Activated CD4-positive, alpha-beta T cell treated with anti-CD3 and anti-CD28 coated beads, Interleukin-2, amount 50 U/mL, for 16 hours (primary cell): ENCODE data around the gene COL23A1.

Source experiments
- DNase-seq: peaks from one replicate; pipeline ENCODE4 v3.0.0-alpha.2; 2020

Gene COL23A1

DNA sequence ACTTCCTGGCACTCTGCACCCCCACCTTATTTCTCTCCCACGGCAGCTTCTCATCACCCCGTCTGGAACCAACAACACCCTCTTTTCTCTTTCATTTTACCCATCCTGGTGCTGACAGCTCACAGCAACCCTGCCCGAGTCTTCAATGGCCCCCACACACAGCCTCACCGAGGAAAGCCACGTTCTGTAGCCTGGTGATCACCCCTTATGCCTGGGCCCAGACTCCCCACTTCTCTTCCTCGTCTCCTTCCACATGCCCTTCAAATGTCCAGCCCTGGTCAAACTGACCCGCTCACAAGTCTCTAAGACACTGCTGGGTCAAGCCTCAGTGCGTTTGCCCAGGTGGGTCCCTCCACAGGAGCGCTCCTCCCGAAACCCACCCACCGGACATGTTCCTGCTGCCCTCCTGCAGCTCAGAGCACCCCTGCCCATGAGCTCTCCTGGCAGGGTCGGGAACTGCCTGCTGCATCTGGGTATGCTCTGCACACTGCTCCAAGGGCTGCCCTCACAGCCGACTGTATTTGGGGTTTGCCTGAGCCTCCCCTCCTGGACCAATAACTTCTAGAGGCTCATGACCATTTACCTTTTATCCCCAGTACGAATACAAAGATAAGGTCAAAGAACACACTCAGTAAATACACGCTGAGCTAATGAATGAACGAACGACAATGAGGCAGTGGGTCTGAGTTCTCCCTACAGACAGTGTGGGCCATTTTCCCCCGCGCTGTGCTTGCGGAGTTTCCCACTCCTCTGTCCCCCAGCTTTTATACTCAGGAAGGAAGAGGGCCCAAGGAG lies 202.9 kb downstream of the COL23A1 start:
- no peak for DNase-seq

DNA sequence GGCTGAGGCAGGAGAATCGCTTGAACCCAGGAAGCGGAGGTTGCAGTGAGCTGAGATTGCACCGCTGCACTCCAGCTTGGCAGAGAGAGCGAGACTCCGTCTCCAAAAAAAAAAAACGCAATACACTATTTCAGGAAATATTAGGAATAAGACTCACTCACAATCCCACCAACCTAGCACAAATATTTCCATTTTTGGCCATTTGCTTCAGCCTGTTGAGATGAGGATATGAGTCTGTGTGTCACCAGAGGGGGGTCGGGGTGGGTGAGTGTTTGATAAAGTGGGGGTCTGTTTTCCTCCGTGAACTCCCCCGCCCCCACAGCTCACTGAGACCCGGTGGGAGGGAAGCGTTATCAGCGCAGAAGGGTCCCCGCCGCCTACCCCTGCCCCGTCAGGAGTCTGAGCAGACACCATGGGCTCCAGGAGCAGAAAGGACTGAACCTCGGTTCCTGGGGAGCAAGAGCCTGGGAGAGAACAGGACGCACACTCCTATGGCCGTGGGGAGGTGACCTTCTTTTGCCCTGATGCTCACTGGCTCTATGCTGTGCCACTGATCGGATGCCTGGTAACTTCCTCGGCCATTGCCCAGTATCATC lies 203.8 kb downstream of the COL23A1 start:
- no peak for DNase-seq

DNA sequence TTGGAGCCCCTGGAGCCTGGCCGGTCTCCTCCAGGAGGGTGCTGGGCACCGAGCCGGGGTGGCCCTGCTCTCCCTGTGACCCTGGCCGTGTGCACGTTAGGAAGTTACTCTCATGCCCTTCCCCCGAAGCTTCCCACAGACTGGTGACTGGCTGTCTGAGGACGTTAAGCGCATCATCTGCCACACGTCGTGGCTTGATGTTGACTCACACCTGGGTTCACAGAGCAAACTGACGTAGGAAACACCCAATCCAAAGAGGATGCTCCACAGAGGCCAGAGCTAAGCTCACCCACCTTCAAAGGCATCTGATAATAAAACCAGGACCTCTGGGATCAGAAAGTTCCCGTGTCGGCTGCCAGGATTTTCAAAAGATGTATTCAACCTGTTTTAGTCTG lies 204.7 kb downstream of the COL23A1 start:
- DNase-seq = no peak

DNA sequence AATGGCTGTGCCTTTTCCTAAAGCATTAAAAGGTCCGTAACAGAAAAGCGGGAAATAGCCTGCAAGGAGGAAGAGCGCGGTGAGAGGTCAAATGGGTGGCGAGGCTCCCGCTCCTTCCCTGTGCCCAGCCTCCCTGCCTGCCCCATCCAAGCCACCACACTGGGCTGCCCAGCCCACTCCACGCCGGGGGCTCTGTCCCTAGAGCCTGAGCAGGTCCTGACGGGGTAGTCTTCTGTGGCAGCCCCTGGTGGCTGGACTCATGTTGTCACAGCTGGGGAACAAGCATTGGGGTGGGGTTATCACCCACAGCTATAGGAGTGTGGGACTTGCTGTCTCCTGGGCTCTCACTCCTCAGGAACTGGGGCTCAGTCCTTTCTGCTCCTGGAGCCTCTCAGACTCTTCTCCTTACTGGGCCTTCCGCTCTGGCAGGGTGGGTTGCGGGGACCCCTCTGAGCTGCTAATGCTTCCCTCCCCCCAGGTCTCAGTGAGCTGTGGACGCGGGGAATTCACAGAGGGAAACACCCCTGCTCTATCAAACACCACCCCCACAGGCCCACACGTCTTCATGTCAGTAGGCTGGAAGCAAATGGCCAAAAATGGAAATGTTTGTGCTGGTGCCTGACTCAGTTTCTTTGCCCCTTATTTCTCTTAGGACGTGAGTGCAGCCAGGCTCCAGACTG lies 205.2 kb downstream of the COL23A1 start:
- DNase-seq = no peak

DNA sequence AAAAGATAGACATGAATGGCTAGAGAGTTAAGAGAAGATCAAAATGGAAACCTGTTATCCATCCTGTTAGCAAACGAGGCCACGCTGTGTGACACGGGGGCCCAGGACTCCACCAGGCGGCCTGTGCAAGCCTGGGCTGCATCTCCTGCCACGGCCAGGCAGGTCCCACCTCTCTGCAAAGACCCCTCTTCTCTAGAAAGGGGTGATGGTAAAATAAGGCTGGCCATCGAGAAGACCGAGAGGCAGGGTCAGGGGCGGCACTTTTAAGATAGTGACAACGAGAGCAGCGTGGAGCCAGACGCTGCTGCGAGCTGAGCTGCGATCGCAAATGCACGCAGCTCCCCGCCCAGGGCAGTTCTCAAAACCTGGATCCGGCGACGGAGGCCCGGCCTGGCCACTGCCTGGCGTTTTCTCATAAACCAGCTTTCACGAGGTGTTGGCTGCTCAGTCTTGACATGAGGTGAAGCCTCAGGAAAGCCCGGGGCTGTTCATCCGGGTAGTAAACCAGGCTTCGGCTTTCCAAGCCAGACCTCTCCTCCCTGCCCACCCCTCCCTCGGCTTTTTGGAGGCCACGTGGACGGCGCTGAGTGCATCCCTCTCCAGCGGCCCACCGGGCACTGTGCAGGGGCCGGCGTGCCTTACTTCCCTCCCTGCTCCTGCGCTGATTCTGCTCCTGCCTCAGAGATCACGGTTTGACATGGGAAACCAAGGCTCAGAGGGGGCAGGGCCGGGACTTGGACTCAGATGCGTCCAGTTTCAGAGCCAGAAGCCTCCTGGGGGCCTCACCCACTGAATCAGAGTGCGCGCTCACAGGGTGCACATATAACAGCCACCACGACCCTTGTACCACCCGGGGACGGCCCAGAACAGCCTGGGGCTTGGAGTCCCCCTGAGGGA lies 206.0 kb downstream of the COL23A1 start:
- no peak for DNase-seq

DNA sequence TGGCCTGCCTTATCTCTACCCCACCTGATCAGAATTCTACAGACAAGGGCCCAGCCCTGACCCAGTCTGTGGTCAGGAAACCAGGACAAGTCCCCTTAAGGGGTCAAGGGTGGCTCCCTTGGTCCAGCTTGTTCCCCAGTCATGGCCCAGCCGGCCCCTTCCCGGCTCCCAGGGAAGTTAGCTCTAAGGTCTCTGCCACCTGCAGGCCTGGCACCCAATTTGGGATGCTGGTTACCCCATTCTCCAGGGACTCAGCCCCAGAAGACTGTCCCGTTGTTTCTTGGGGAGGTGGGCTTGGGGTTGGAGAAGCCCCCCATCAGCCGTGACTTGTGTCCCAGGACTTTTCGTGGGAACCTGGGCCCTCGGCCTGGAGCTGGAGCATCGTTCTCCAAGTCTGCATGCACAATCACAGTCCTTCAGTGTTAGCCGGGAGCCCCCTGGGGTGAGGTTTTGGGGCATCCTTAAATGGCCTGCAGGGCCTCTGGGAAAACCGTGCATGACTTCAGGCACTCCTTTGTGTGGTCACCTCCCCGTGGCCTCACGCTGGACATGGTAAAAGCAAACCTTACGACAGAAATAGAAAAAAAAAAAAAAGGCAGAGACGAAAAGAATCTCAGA lies 206.8 kb downstream of the COL23A1 start:
- DNase-seq = no peak

DNA sequence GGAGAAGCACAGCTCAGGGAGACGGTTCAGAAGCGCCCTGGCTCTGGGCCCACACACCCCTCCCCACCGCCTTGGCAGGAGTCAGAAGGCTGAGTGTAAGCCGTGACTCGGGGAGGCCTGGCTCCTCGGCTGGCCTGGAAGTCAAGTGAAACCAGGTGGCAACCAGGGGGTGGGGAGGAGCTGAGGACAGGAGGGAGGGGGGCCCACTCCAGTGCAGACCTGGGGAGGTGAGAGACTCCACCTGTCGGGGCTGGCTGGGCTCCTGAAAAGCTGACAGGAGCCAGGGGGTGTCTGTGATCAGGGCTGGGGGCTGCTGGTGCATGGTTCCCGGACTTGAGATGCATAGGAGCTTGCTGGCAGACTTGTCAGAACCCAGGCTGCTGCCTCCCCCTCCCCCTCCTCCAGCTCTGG lies 207.4 kb downstream of the COL23A1 start:
- DNase-seq = no peak

DNA sequence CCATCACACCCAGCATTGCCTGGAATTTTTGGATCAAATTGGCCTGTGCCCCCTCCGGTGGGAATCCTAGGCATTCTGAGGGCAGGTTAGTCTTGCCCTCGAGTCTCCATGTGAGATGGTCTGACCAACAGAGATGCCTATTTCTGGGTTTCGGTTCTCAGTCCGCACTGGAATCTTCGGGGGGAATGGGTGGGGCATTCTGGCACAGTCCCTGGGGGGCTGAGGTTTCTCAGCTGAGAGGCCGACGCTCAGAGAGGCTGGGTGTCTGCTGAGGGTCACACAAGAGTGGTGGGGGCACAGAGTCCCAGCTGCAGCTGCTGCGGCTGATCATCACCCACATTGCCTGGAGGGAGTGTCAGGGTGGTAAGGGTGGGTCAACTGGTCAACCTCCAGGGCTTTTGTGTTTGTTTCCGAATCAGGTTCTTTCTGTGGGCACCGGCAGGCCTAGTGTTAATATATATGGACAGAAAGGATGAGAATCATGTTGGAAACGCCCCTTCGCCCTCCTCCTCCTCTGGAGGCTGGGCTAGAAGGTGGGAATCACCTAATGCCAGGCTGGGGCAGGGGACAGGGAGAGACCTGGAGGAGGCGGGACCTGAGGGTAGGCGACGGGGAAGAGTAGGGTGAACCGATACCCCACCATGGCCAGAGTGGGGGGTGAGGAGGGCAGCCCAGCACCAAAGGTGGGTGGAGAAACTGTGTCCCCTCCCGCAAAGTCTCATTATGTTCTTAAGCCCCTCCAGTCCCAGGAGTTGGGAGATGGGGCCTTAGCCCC lies 208.1 kb downstream of the COL23A1 start:
- no peak for DNase-seq

DNA sequence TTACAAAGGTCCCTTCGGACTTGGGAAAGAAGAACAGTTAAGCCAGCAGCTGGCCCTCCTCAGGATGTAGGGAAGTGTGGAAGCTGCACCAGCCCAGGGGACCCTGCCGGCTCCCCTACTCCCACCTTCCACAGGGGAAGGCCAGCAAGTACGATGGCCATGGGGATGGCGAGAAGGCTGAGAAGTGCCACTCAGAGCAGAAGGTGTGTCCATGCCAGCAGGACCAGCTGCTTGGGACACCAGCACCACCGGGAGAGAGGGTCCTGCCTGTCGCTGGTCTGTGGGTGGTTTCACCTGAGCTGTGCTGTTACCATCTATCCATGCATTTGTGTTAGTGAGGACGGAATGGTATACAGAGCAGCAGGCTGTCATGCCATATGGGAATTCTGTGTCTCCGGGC lies 209.0 kb downstream of the COL23A1 start:
- no peak for DNase-seq

DNA sequence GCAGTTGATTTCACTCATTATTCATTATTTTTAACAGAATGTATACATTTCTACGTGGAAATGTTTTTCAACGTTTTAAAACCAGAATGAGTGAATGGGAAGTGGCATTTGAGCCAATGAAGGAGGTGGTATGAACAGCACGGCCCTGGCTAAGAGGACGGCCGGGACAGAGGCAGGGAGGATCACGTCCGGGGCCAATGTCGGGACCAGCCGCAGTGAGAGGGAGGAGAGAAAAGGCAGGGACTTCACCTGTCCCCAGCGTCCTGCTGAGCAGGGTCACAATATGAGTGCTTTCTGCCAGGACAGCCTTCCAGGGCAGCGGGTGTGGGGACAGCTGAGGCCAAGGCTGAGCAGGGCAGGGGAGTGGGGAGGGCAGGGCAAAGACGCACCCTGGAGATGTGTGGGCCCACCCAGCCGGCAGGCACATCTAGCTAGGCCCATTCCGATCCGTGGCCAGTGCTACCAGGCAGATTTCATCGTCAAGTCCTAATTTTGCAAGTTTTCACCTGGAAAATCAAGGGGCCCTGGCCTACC lies 209.6 kb downstream of the COL23A1 start:
- DNase-seq = no peak

DNA sequence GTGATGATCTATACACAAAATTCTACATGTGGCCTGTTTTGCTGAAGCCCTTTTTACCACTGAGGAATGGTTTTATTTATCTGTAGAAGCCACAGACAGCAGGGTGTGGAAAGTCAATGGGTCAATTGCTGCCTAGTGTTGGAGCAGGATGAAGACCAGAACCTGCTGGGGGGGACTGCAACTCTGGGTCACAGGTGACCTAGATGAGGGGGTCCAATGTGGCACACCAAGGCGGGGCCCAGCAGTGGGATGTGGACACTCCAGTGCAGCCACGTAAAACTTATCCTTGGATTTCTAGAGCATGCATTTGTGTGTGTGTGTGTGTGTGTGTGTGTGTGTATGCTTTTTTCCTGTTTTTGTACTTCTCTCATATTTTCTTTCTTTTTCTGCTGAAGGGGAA lies 210.1 kb downstream of the COL23A1 start:
- no peak for DNase-seq

DNA sequence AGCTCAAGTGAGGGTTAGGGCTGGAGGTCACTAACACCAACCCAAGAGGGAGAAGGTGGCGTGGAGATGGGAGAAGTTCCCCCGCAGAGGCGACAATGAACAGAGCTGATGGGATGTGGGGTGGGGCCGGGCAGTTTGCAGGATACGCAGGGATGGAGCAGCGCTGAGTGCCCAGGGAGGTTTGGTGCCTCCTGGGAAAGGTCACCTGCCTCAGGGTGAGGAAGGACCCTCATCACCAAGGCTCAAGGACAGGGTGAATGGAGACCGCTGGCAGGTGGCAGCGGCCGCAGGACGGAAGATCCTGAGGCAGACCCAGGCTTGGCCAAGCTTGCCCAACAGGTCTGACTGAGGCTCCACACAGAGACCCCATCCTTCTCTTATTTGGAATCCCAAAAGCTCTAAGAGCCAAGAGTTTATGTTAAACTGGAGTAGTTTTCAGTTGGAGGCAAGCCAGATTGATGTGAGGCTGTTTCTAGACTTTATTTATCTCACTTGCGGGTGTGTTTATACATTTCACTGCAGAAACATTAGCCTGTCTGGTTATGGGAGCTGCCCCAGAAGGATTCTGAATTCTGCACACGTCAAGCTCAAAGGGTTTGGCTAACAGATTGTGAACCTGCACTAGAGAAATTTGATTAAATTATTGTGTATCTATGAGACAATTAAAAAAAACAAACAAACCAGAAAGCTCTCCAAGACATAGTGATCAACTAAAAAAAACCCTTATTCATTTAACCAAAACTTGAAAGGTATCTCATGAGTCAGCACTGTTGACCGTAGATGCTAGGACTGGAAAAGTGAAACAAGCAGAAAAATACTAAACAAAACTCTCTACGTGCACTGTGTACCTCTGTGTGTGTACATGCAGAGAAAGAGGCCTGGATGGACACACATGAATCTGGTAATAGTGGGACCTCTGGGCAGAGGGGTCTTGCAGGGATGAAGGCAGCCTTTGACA lies 211.4 kb downstream of the COL23A1 start:
- DNase-seq = no peak

DNA sequence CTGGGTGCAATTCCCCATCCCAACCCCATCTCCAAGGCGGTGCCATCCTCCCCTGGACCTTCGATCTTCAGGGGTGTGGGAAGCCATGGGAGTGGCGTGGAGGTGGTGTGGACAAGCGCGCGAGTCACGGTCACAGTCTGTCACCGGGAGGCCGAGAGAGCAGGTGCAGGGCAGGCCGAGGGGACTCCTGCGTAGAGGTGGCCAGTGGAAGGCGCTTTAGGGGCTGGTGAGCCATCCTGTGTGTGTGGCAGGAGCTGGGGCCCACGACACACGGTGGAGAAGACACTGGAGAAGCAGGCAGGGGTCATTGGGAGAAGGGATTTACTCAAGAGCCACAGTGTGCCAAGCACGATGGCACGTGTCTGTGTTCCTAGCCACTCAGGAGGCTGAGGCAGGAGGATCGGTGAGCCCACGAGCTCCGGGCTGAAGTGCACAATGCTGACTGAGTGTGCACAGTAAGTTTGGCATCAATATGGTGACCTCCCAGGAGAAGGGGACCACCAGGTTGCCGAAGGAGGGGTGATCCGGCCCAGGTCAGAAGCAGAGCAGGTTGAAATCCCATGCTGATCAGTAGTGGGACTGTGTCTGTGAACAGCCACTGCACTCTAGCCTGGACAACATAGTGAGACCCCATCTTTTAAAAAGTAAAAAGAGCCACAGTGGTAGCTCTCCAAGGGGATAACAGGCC lies 212.5 kb downstream of the COL23A1 start:
- no peak for DNase-seq

DNA sequence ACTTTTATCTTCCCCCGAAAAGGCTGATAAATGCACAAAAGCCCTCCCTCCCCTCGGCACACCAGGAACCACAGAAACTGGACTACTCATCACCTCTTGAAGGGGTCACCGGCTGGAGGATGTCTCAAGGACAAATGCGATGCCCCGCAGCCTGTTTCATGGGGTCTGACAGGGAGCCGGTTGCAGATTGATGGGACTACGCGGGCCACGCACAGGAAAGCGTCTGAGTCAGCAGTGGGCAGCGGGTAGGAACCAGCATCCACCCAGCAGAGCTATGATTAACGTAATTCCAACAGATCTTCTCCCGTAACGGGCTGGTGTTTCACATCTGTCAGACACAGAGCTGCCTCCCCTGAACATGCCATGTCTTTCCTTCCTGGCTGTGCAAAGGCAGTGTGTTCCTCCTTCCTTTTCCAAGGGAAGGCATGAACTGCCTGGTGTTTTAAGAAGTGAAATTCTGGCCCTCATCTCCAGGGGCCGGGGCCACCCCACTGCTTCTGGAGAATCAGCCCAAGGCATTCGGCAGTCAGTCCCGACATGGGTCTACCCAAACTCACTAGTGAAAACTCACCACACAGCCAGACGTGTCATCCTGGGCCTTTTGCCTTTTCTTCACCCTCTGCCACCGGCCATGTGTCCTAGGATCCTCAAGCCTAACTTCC lies 213.1 kb downstream of the COL23A1 start:
- DNase-seq = no peak

DNA sequence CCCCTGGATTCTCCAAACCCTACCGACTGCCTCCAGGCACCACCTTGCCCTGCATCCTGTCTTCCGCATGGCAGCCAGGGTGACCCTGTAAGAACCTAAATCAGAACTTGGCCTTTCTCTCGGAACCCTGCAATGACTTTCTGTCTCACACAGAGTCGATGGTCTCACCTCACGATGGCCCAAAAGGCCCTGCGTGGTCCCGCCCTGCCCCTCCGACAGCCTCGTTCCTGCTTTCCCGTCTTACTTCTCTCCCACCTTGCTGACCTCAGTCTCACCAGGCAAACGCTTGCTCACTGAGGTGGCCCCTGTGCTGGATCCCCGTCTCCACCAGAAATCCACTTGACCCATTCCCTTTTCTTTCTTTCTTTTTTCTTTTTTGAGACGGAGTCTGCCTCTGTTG lies 214.8 kb downstream of the COL23A1 start:
- DNase-seq = no peak

DNA sequence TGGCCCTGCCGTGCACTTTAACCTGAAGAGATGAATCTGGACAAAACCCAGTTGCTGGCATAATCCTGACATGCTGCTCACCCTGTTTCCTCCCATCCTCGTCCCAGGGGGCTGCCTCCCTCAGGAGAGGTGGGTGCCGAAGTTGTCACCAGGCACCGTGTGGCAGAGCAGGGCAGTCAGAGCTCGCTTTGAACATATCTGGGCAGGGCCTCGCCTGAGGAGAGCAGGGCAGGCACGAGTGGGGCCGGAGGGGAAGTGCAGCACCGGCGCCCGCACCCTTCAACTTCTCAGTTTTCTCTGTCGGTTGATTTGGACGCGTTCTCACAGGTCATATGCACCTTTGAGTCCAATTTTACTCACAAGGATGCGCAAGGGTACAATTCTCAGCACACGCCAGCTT lies 216.5 kb downstream of the COL23A1 start:
- no peak for DNase-seq

DNA sequence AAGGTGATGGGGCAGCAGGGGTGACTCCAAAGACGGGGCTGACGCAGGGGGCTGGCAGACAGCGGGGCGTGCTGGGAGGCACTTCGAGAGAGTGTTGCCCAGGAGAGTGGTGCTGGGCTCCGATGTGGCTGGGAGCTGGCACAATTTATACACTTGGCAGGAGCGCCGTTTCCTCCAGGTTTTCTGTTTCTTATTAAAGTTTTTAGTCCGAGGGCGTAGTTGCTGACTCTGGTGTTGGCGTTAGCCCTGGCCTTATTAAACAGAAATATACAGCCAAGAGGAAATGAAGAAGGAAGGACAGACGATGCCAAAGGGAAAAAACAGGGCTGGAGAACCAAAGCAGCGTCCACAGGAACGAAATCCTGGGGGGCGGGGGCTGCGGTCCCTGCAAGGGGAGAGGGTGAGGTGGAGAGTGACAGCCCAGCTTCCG lies 218.0 kb downstream of the COL23A1 start:
- no peak for DNase-seq

DNA sequence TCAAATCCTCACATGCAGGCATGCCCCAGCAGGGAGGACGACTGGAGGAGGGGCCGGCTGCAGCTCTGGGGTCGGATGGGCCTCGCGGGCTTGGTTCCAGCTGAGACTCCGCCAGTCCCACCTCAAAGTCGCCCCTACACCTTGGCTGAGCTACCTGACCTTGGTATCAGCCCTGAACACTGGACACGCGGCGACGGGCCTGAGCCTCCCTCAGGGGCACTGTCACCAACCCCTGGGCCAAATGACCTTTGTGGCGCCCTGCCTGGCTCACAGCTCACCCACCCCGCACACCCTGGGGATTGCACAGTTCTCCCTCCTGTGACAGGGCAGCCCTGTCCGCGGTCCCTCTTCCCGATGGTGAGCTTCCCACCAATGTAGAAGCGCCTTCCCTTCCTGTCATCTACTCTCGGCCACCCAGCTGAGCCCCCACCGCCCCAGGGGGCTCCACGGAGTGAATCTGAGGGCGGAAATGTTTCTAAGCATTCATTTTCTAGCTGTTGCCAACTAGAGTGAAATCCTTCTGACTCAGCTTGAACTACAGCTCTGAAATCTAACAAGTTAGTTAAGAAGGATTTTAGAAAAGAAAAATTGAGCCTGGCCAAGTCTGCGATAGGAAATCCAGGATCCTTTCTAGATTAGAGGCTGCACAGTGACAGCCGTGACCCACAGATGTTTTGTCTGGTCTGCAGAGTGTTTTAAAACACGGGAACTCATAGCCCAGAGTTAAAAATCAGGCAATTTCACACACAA lies 218.7 kb downstream of the COL23A1 start:
- no peak for DNase-seq
